VCaP (cell line): Measurements from ENCODE around the gene C6orf89.

Experiments
- H3K27ac ChIP-seq: fragments of 450-650 bp; 2 replicates; pipeline ENCODE4 v1.5.1; 2017
- TF ChIP-seq, protein P1 (sequence below): fragments of 450-650 bp; conservative IDR thresholded peaks from 2 replicates; pipeline ENCODE4 v1.5.1; 2017; ENCODE audit warnings: mild to moderate bottlenecking, moderate library complexity

C6orf89 gene

DNA sequence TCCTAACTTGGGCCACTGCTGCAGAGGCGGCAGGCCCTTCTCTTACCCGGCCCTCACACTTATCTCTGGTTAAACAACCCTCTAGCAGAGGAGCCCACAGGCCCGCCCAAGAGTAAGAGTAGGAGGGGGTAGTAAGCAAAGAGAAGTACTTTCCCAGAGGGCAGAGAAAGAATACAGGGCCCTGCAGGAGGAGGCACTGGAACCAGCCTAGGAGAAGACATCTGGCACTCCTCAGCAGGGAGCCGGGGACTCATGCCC, 90.2 kb downstream of the C6orf89 start:
- no peak overlapping the region for H3K27ac ChIP-seq
- TF ChIP-seq, protein P1, sequence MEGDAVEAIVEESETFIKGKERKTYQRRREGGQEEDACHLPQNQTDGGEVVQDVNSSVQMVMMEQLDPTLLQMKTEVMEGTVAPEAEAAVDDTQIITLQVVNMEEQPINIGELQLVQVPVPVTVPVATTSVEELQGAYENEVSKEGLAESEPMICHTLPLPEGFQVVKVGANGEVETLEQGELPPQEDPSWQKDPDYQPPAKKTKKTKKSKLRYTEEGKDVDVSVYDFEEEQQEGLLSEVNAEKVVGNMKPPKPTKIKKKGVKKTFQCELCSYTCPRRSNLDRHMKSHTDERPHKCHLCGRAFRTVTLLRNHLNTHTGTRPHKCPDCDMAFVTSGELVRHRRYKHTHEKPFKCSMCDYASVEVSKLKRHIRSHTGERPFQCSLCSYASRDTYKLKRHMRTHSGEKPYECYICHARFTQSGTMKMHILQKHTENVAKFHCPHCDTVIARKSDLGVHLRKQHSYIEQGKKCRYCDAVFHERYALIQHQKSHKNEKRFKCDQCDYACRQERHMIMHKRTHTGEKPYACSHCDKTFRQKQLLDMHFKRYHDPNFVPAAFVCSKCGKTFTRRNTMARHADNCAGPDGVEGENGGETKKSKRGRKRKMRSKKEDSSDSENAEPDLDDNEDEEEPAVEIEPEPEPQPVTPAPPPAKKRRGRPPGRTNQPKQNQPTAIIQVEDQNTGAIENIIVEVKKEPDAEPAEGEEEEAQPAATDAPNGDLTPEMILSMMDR: no peak

DNA sequence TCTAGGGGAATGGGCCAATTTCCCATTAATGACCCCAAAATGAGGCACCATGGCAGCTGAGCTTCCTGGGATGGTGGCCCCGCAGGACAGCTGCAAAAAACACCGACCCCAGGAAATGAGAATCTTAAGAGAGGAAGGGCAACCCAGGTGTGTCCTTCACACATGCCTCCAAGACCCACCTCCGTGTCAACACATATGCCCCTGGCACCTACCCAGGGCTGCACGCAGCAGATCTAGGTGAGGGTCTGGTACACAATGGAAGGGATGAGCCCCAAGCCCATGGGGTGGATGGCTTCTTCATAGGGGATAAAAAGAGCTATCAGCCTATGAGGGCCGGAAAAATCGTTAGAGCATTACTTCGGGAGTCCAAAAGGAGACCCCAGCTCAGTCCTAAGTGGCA, 90.8 kb downstream of the C6orf89 start:
- TF ChIP-seq, protein P1: no peak
- H3K27ac ChIP-seq: no peak overlapping the region

DNA sequence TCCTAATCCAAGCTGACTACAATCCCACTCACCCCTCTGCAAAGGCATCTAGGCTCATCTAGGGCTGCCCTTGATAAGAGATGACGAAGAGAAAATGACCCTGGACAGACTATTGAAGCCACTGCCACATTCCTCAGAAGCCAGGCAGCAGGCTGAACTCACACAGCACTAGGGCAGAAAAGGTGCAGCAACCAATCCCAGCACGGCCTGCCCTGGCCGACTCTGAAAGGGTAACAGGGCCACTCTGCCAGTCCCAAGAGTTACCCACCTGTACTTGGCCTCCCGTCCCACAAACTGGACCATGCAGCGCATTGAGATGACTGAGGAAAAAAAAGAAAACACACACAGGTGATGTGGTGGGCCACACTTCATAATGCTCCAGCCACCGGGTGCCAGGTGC, 91.2 kb downstream of the C6orf89 start:
- TF ChIP-seq, protein P1: no peak
- no peak overlapping the region for H3K27ac ChIP-seq

DNA sequence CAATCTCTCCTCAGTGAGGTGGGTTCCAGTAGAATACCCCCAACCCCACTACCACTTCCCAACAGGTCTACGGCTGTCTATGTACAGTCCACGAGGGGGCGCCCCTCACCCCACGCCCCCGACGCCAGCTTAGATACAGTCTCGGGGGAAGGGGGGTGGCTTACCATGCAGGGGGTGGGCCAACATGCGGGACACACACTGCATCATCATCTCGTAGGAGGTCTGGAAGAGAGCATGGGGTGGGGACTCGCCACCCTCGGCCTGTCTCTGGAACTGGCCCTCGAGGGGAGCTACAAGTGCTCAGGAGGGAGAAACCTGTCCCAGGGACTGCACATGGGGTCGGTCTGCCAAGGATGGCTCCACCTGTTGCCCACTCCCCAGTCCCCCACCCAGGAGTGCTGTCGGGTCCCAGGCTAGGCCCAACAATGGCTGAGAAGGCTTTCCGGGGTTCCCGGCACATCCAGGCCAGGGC, 91.8 kb downstream of the C6orf89 start:
- H3K27ac ChIP-seq: no peak overlapping the region
- TF ChIP-seq, protein P1: peak; percentile 30; the same call in 1 of the 2 replicates
